Left ventricle myocardium inferior (tissue), 1 donor: Measurements from ENCODE around the gene ERC1. TPM values are rescaled to one million over a fixed set of nuclear protein-coding genes. Genes with fewer than 3 reads are reported as not detected.

ENCODE experiments used
- DNase-seq: peaks from one replicate; pipeline ENCODE4 v3.0.0-alpha.2; 2020
- H3K27ac ChIP-seq: fragments of 200-600 bp; replicated peaks from 2 replicates; pipeline ENCODE4 v1.8.0; 2021
- H3K27me3 ChIP-seq: fragments of 200-600 bp; 2 replicates; pipeline ENCODE4 v1.8.0; 2021; ENCODE audit warnings: low read depth
- H3K36me3 ChIP-seq: fragments of 200-600 bp; 2 replicates; pipeline ENCODE4 v1.8.0; 2021
- H3K4me1 ChIP-seq: fragments of 200-600 bp; 2 replicates; pipeline ENCODE4 v1.8.0; 2021
- H3K4me3 ChIP-seq: fragments of 200-600 bp; 2 replicates; pipeline ENCODE4 v1.8.0; 2021; ENCODE audit warnings: mild to moderate bottlenecking, moderate library complexity
- H3K9me3 ChIP-seq: fragments of 200-600 bp; replicated peaks from 2 replicates; pipeline ENCODE4 v1.8.0; 2021
- intact Hi-C: fragments of 100-400 bp; cut with micrococcal nuclease; formaldehyde crosslinking; loops from one replicate; pipeline ENCODE4 v1.11.0; 2022
- total RNA-seq: library from RNA; stranded (reverse); fragmentation: NEBNext Ultra II Directional; extraction: Animal tissue kit (Norgen Biotek cat#: 25700); gene quantifications from one replicate; pipeline ENCODE4 v1.2.1, GENCODE V29; 2021
- TF ChIP-seq, protein P1 (sequence below): fragments of 200-600 bp; IDR thresholded peaks from 2 replicates; pipeline ENCODE4 v1.8.0; 2021; ENCODE audit warnings: antibody characterized with exemption, mild to moderate bottlenecking, borderline replicate concordance
- donor health status: DM: no; HTN: yes; CAD: no; lungs with severe emphysema.

Gene ERC1
- total RNA-seq, 1 donor from 2014 or later = 50.8 TPM

DNA sequence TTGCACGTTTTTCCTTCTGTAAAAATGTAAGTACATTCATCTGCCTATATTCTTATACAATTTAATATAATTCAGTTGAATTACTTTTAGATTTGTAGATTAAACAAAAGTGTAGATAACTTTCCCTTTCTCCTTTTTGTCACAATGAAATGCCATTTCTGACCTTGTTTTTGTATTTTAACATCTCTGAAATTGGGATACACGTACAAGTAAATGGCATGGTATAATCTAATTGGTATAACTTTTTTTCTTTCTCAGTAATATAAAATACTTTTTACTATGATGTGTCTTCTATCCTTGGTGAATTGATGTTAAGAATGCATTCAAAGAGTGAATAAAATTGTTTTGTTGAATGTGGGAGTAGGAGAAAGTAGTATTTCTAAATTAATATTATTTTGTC lies 210.0 kb downstream of the ERC1 start:
- Histone ChIP-seq H3K4me3 (no peak overlapping the region), H3K27me3 (no peaks in the 10 kb centered on the region), H3K9me3 (peaks cover 9% of the 10 kb centered on the region), H3K27ac (no peak overlapping the region), H3K36me3 (peaks cover 15% of the 10 kb centered on the region), H3K4me1 (peaks cover 28% of the 10 kb centered on the region)
- TF ChIP-seq, protein P1, sequence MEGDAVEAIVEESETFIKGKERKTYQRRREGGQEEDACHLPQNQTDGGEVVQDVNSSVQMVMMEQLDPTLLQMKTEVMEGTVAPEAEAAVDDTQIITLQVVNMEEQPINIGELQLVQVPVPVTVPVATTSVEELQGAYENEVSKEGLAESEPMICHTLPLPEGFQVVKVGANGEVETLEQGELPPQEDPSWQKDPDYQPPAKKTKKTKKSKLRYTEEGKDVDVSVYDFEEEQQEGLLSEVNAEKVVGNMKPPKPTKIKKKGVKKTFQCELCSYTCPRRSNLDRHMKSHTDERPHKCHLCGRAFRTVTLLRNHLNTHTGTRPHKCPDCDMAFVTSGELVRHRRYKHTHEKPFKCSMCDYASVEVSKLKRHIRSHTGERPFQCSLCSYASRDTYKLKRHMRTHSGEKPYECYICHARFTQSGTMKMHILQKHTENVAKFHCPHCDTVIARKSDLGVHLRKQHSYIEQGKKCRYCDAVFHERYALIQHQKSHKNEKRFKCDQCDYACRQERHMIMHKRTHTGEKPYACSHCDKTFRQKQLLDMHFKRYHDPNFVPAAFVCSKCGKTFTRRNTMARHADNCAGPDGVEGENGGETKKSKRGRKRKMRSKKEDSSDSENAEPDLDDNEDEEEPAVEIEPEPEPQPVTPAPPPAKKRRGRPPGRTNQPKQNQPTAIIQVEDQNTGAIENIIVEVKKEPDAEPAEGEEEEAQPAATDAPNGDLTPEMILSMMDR = no peak
- DNase-seq = no peak
- intact Hi-C loops = no loop called here

DNA sequence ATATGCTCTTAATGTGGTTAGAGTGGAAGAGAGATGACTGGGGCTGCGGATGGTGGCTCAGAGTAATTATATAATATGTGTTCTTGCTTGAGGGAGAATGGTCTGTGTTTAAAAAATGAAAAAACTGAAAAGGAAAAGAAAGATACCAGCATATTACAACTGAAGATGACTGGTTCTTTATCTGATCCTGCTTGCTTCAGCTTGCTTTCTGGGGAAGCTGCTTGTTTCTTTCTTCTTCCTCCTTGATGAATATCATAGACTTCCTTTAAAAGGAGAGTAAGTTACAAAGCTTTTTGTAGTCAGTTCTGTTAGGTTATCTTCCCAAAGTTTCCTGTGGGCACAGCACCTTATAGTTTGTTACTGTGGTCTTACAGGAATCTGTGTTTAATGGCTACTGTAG lies 210.9 kb downstream of the ERC1 start:
- no peak for DNase-seq
- Histone ChIP-seq H3K36me3 (peaks cover 15% of the 10 kb centered on the region), H3K27ac (no peak overlapping the region), H3K27me3 (no peaks in the 10 kb centered on the region), H3K4me1 (peaks cover 36% of the 10 kb centered on the region), H3K9me3 (peaks cover 9% of the 10 kb centered on the region), H3K4me3 (no peak overlapping the region)
- TF ChIP-seq, protein P1 = no peak
- intact Hi-C loops = no loop called here

DNA sequence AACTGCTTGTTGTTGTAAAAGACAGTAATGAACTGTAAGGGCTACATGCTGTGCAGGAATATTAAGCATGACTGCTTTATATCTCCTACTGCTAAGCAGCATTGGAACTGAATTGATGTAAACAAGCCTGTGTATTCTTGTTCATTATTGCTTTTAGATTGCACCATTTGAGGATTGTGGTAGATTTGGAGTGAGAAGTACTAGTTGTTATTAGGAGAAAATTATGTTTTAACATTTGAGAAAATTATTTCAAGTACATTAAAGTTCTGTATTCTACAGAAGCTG lies 212.7 kb downstream of the ERC1 start:
- no peak for DNase-seq
- peaks cover 4% of the 10 kb centered on the region for H3K36me3 ChIP-seq
- H3K9me3 ChIP-seq = peaks cover 7% of the 10 kb centered on the region
- no peaks in the 10 kb centered on the region for H3K27me3 ChIP-seq
- intact Hi-C loops = no loop called here
- TF ChIP-seq, protein P1 = no peak
- peak overlapping the region; percentile 64 for H3K4me3 ChIP-seq
- peaks cover 44% of the 10 kb centered on the region for H3K4me1 ChIP-seq
- H3K27ac ChIP-seq = peak overlapping the region; percentile 86

DNA sequence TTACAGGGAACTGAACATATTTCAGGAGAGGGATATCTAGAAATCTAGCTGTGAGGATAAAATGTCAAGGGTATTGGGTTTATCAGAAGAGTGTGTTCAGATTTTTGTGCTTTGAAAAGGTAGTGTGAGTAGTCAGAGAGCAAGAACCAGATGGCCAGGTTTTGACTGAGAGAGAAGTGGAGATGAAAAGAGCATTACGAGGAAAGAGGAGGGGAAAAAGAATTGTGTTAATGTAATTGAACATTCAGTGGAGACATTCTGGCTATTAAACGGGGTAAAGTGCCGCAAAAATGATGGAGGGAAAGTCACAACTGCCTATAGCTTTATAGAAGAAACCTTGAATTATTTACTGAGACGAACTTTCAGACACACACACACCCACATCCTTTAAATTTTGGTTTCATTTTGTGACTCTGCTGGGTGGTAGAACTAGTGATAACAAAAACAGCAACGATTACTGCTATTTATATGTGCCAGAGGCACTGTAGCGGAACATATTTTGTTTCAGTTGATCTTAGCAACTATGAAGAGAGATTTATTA lies 213.6 kb downstream of the ERC1 start:
- TF ChIP-seq, protein P1 = no peak
- H3K4me1 ChIP-seq = peaks cover 44% of the 10 kb centered on the region
- H3K27ac ChIP-seq = peak overlapping the region; percentile 86
- H3K36me3 ChIP-seq = no peaks in the 10 kb centered on the region
- DNase-seq = no peak
- H3K9me3 ChIP-seq = no peaks in the 10 kb centered on the region
- no peaks in the 10 kb centered on the region for H3K27me3 ChIP-seq
- H3K4me3 ChIP-seq = peak overlapping the region; percentile 64
- intact Hi-C loops = no loop called here

DNA sequence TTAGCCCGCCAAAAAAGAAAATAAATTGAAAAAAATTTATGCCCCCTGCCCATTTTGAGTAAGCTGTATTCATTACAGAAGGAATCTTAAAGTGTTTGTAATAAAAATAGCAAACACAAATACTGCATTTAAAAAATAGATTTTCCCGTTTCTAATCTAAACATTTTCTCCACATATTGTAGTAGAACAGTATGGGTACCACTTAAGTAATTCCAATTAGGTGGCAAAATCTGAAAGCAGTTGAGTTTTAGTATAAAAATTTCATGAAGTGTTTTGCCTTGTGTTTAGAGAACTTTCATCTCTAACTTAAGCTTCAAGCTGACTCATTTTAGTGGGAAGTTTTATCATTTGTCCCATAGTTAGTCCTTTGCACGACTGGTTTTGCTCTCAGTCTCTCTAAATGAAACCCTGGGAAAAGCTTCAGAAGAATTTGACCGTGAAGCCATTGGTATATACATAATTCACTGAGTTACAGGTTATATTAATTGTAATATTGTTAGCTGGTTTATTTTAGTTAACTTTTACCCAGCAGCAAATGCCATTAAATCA lies 214.6 kb downstream of the ERC1 start:
- no peak for DNase-seq
- Histone ChIP-seq H3K36me3 (no peaks in the 10 kb centered on the region), H3K27ac (peak overlapping the region; percentile 86), H3K27me3 (no peaks in the 10 kb centered on the region), H3K9me3 (no peaks in the 10 kb centered on the region), H3K4me1 (peaks cover 44% of the 10 kb centered on the region), H3K4me3 (peak overlapping the region; percentile 64)
- TF ChIP-seq, protein P1 = no peak
- intact Hi-C loops = no loop called here
